Measurements from ENCODE around the gene PDE5A. TPM values are rescaled to one million over a fixed set of nuclear protein-coding genes. Genes with fewer than 3 reads are reported as not detected.
A peak's percentile ranks its signal among the peaks of the same experiment; 100 is the strongest.

PDE5A gene
- total RNA-seq, 1 experiment from 2014 or later, result 0.75 TPM

- DNase-seq (ENCODE audit: low spot score), result no peak
- in situ Hi-C loops (cut with HindIII; ENCODE audit: low sequenced_read_pairs), result no loop called here
These were observed 31.2 kb downstream of the PDE5A start for GRCh38 chr4:119597377-119597776.

GRCh38 chr4:119593698-119594097 is 34.9 kb downstream of the PDE5A start:
- DNase-seq (ENCODE audit: low spot score), result no peak
- in situ Hi-C loops (cut with HindIII; ENCODE audit: low sequenced_read_pairs), result no loop called here

GRCh38 chr4:119592830-119593229 is 35.8 kb downstream of the PDE5A start:
- in situ Hi-C loops (cut with HindIII; ENCODE audit: low sequenced_read_pairs), result no loop called here
- DNase-seq (ENCODE audit: low spot score), result no peak

- DNase-seq (ENCODE audit: low spot score), result no peak
- in situ Hi-C loops (cut with HindIII; ENCODE audit: low sequenced_read_pairs), result no loop called here
These were observed 39.4 kb downstream of the PDE5A start for GRCh38 chr4:119589165-119589564.

DNA sequence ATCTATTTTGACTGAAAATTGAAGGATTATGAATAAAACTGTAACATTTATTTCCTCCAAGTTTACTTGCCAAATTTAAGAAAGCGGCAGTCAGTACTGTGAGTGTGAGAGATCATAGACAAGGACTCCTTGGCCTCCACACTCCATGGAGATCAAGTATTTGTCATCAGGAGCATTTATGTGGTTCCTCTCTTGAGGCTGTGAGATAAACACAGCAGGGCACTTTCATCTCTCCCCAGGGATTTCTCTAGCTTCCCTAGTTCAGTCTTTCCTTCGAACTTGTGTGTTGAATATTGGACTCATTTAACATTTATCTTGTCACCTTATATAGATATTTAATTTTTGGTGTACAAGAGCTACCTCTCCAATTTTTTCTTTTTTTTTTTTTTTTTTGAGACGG is 40.8 kb downstream of the PDE5A start:
- in situ Hi-C loops (cut with HindIII; ENCODE audit: low sequenced_read_pairs), result no loop called here

GRCh38 chr4:119585771-119586170 is 42.8 kb downstream of the PDE5A start:
- in situ Hi-C loops (cut with HindIII; ENCODE audit: low sequenced_read_pairs), result no loop called here
- DNase-seq (ENCODE audit: low spot score), result no peak

More for the DNA sequence above, 40.8 kb downstream of the PDE5A start:
- DNase-seq (ENCODE audit: low spot score), result no peak

DNA sequence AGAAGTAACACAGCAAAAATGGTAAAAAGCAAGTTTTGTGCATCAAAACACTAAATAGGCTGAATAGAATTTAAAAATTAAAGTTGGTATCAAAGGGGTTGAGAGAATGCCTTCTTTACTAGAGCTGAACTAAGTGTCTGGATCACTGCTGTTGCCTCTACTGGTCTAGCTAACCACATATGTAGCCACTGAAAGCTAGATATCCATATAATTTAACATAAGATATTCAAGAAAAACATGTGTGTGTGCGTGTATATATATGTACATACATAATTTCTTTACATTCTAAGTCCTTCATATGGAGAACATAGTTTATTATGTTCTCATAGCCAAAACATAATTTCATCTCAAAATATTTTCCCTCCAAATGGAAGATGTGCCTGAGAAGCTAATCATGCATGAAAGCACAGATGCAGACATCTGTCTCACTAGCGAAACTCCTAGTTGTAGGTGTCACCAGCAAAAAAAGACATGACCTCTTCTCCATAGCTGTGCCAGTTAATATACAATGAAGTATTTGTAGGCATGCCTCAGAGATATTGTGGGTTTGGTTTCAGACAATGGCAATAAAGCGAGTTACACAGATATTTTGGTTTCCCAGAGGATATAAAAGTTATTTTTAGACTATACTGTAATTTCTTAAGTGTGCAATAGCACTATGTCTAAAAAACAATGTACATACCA is 47.3 kb downstream of the PDE5A start:
- in situ Hi-C loops (cut with HindIII; ENCODE audit: low sequenced_read_pairs), result no loop called here
- no peak for DNase-seq (ENCODE audit: low spot score)

- in situ Hi-C loops (cut with HindIII; ENCODE audit: low sequenced_read_pairs), result no loop called here
- DNase-seq (ENCODE audit: low spot score), result no peak
These were observed 48.3 kb downstream of the PDE5A start for GRCh38 chr4:119580293-119580692.

GRCh38 chr4:119579823-119580222 is 48.8 kb downstream of the PDE5A start:
- in situ Hi-C loops (cut with HindIII; ENCODE audit: low sequenced_read_pairs), result no loop called here
- DNase-seq (ENCODE audit: low spot score), result no peak

DNA sequence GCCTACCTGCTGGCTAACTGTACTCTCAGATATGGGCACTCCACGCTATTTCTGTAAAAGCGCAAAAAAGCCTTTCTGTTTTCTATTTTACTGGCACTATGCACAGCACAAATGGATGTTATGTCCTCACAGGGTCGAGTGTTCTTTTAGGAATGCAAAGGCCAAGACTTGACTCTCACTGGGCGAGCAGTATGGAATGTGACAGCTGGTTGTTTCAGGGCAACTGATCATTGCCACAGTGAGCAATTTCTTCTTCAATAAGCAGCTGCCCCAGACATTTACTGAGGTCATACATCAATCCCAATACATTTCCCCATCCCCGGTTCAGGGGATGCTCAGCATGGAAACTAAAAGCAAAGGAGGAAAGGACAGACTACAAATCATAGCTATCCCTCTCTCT is 58.2 kb downstream of the PDE5A start:
- DNase-seq (ENCODE audit: low spot score), result no peak
- in situ Hi-C loops (cut with HindIII; ENCODE audit: low sequenced_read_pairs), result no loop called here

DNA sequence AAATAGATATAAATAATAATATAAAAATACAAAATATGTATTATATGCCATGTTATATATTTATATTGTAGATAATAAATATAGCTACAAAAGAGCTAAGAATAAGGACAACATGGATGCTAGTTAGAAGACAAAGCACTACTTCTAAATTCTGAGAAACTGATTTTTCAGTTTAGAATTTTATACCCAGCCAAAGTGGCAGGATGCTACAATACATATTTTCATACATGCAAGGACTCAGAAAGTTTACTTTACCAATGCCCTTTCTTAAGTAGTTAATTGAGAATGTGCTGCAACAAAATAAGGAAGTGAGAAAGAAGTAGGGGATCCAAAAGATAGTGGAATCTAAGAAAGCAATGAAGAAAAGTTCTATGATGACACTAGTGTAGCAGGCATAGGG is 64.5 kb downstream of the PDE5A start:
- in situ Hi-C loops (cut with HindIII; ENCODE audit: low sequenced_read_pairs), result no loop called here
- no peak for DNase-seq (ENCODE audit: low spot score)

DNA sequence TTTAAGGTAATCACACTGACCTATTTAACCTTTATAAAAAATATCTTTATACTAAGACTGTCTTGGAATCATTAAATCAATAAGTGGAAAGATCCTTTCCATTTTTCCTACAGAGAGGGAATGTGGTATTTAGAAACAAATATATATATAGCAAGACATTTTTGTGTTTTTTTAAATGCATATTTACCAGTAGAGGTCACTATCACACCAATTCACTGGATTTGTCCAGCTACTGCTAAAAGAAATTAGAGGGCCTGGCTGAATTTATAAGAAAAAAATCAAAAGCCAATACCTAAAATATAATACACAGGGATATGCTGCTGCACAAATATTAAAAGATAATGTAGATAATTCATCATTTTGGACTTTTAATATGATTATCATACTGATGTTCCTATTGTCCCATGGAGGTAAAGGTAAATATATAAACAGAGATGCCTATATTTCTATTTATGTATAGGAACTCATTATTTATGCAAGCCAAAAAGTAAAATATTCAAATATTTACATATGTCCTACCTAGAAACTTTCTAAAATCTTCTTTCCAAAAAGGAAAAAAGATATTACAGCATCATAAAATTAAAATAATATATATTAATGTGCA is 69.5 kb downstream of the PDE5A start:
- DNase-seq (ENCODE audit: low spot score), result peak; percentile 29
- in situ Hi-C loops (cut with HindIII; ENCODE audit: low sequenced_read_pairs), result no loop called here

DNA sequence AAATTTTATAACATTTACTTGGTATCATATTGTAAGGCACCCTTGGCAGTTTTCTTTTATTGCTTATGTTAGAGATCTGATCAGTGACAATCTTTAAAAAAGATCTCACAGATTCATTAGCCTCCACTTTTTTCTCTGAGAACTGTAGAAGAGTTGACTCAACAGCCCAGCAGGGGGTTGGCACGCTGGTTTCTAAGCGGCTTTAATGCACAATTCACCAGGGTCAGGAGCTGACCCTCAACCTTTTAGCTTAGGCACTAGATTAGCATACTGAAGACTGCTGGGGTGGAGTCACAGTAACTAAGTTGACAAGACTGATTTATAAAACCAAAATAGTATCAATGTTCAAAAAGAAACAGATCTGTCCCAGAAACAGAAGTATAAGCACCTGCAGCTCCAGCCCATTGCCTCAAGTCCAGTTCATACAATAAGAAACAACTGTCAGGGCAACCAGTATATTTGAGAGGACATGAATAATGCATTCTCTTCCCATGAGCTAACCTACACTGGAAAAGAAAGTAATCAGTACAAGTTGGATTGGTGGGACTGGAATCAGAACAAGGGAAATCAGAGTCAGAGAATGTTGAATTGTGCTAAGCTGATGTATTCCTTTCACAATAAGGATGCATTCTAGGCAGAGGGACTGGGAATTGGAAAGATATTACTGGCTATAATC is 77.6 kb downstream of the PDE5A start:
- in situ Hi-C loops (cut with HindIII; ENCODE audit: low sequenced_read_pairs), result no loop called here
- DNase-seq (ENCODE audit: low spot score), result no peak

GRCh38 chr4:119549639-119550038 is 79.0 kb downstream of the PDE5A start:
- in situ Hi-C loops (cut with HindIII; ENCODE audit: low sequenced_read_pairs), result no loop called here
- DNase-seq (ENCODE audit: low spot score), result no peak

- DNase-seq (ENCODE audit: low spot score), result no peak
- in situ Hi-C loops (cut with HindIII; ENCODE audit: low sequenced_read_pairs), result no loop called here
These were observed 84.8 kb downstream of the PDE5A start for GRCh38 chr4:119543779-119544178.

- DNase-seq (ENCODE audit: low spot score), result no peak
- in situ Hi-C loops (cut with HindIII; ENCODE audit: low sequenced_read_pairs), result no loop called here
These were observed 85.4 kb downstream of the PDE5A start for GRCh38 chr4:119543187-119543586.

GRCh38 chr4:119540249-119540648 is 88.4 kb downstream of the PDE5A start:
- no peak for DNase-seq (ENCODE audit: low spot score)
- in situ Hi-C loops (cut with HindIII; ENCODE audit: low sequenced_read_pairs), result no loop called here

GRCh38 chr4:119537586-119537985 is 91.0 kb downstream of the PDE5A start:
- in situ Hi-C loops (cut with HindIII; ENCODE audit: low sequenced_read_pairs), result no loop called here
- no peak for DNase-seq (ENCODE audit: low spot score)

- in situ Hi-C loops (cut with HindIII; ENCODE audit: low sequenced_read_pairs), result no loop called here
- no peak for DNase-seq (ENCODE audit: low spot score)
These were observed 91.8 kb downstream of the PDE5A start for GRCh38 chr4:119536572-119537528.

- DNase-seq (ENCODE audit: low spot score), result no peak
These were observed 96.3 kb downstream of the PDE5A start for GRCh38 chr4:119532319-119532718.

More at GRCh38 chr4:119532319-119532718, 96.3 kb downstream of the PDE5A start:
- in situ Hi-C loops (cut with HindIII; ENCODE audit: low sequenced_read_pairs), result no loop called here
